Loucy (cell line): Measurements from ENCODE around the gene CNTNAP2.

Experiments used
- H2AFZ ChIP-seq: fragments of 200-600 bp; sonication (generic); 2 replicates; pipeline ENCODE4 v1.6.0; 2016; ENCODE audit warnings: antibody characterized with exemption, mild to moderate bottlenecking, low read length, moderate library complexity
- H3F3A ChIP-seq: fragments of 200-600 bp; 2 replicates; pipeline ENCODE4 v1.6.0; 2016; ENCODE audit warnings: antibody characterized with exemption, low read depth, mild to moderate bottlenecking
- H3K27me3 ChIP-seq: fragments of 200-600 bp; sonication (generic); 2 replicates; pipeline ENCODE4 v1.6.1; 2014; ENCODE audit warnings: low read length, mild to moderate bottlenecking; ENCODE audit not compliant: insufficient read depth, poor library complexity, severe bottlenecking
- H3K36me3 ChIP-seq: fragments of 200-600 bp; sonication (generic); 2 replicates; pipeline ENCODE4 v1.6.1; 2016; ENCODE audit warnings: low read length; ENCODE audit not compliant: insufficient read depth
- H3K4me1 ChIP-seq: fragments of 200-600 bp; sonication (generic); 2 replicates; pipeline ENCODE4 v1.5.1; 2014; ENCODE audit warnings: low read length, mild to moderate bottlenecking; ENCODE audit not compliant: insufficient read depth, poor library complexity, severe bottlenecking
- H3K4me2 ChIP-seq: fragments of 200-600 bp; sonication (generic); 2 replicates; pipeline ENCODE4 v1.6.0; 2014; ENCODE audit warnings: antibody characterized with exemption, low read length, low read depth, mild to moderate bottlenecking; ENCODE audit not compliant: poor library complexity, severe bottlenecking
- H3K4me3 ChIP-seq: fragments of 200-600 bp; sonication (generic); 2 replicates; pipeline ENCODE4 v1.5.1; 2014; ENCODE audit warnings: low read length, mild to moderate bottlenecking, mixed read lengths; ENCODE audit not compliant: poor library complexity, severe bottlenecking
- H3K79me2 ChIP-seq: fragments of 200-600 bp; sonication (generic); 2 replicates; pipeline ENCODE4 v1.6.1; 2014; ENCODE audit warnings: low read length; ENCODE audit not compliant: insufficient read depth
- H3K9ac ChIP-seq: fragments of 200-600 bp; sonication (generic); 2 replicates; pipeline ENCODE4 v1.6.0; 2014; ENCODE audit warnings: mild to moderate bottlenecking, low read depth, low read length, moderate library complexity; ENCODE audit not compliant: poor library complexity, severe bottlenecking
- H3K9me2 ChIP-seq: fragments of 200-600 bp; sonication (generic); replicated peaks from 2 replicates; pipeline ENCODE4 v1.6.1; 2016; ENCODE audit warnings: low read depth, low read length, mixed read lengths
- H3K9me3 ChIP-seq: fragments of 200-600 bp; sonication (generic); 2 replicates; pipeline ENCODE4 v1.6.1; 2014; ENCODE audit warnings: mild to moderate bottlenecking, antibody characterized with exemption, low read length, low read depth; ENCODE audit not compliant: insufficient read depth
- H4K20me1 ChIP-seq: fragments of 200-600 bp; sonication (generic); 2 replicates; pipeline ENCODE4 v1.6.0; 2014; ENCODE audit warnings: antibody characterized with exemption, low read length, mild to moderate bottlenecking; ENCODE audit not compliant: insufficient read depth, poor library complexity, severe bottlenecking
- CTCF ChIP-seq: fragments of 200-600 bp; sonication (generic); conservative IDR thresholded peaks from 2 replicates; pipeline ENCODE4 v1.5.1; 2014; ENCODE audit warnings: mild to moderate bottlenecking, antibody characterized with exemption, low read length
- EZH2phosphoT487 ChIP-seq: fragments of 200-600 bp; IDR thresholded peaks from 2 replicates; pipeline ENCODE4 v1.6.1; 2018; ENCODE audit warnings: antibody characterized with exemption, mild to moderate bottlenecking, moderate library complexity, borderline replicate concordance

Gene CNTNAP2

GRCh38 chr7:148129023-148129422 lies 2012.4 kb downstream of the CNTNAP2 start:
- Histone ChIP-seq H4K20me1 (no peaks in the 10 kb centered on the region), H3K79me2 (no peaks in the 10 kb centered on the region)
- TF ChIP-seq CTCF (no peak), EZH2phosphoT487 (no peak)

GRCh38 chr7:148135116-148135515 lies 2018.5 kb downstream of the CNTNAP2 start:
- H4K20me1 ChIP-seq: no peaks in the 10 kb centered on the region
- H3K9me3 ChIP-seq: peaks cover 4% of the 10 kb centered on the region; the same call in 1 of the 2 replicates
- H3K9ac ChIP-seq: no peak overlapping the region
- no peak for TF ChIP-seq CTCF
- TF ChIP-seq EZH2phosphoT487: no peak
- H2AFZ ChIP-seq: no peak overlapping the region
- no peaks in the 10 kb centered on the region for H3K4me1 ChIP-seq
- H3K27me3 ChIP-seq: no peaks in the 10 kb centered on the region
- H3F3A ChIP-seq: no peaks in the 10 kb centered on the region
- no peaks in the 10 kb centered on the region for H3K36me3 ChIP-seq
- no peak overlapping the region for H3K4me2 ChIP-seq
- H3K9me2 ChIP-seq: no peaks in the 10 kb centered on the region
- no peaks in the 10 kb centered on the region for H3K79me2 ChIP-seq
- no peak overlapping the region for H3K4me3 ChIP-seq

More at GRCh38 chr7:148129023-148129422, 2012.4 kb downstream of the CNTNAP2 start:
- H3K9ac ChIP-seq: no peak overlapping the region
- H2AFZ ChIP-seq: no peak overlapping the region
- H3K4me1 ChIP-seq: no peaks in the 10 kb centered on the region
- H3K9me2 ChIP-seq: no peaks in the 10 kb centered on the region
- H3K27me3 ChIP-seq: no peaks in the 10 kb centered on the region
- no peaks in the 10 kb centered on the region; the same call in 1 of the 2 replicates for H3K9me3 ChIP-seq
- H3K4me2 ChIP-seq: no peak overlapping the region
- H3F3A ChIP-seq: no peaks in the 10 kb centered on the region
- H3K4me3 ChIP-seq: no peak overlapping the region
- H3K36me3 ChIP-seq: no peaks in the 10 kb centered on the region

- TF ChIP-seq CTCF (no peak), EZH2phosphoT487 (no peak)
- Histone ChIP-seq H3K9me3 (peaks cover 4% of the 10 kb centered on the region; the same call in 1 of the 2 replicates), H3K4me3 (no peak overlapping the region), H3K79me2 (no peaks in the 10 kb centered on the region), H2AFZ (no peak overlapping the region), H3K4me1 (no peaks in the 10 kb centered on the region), H3K4me2 (no peak overlapping the region), H4K20me1 (no peaks in the 10 kb centered on the region), H3K36me3 (no peaks in the 10 kb centered on the region), H3K27me3 (no peaks in the 10 kb centered on the region), H3K9ac (no peak overlapping the region), H3K9me2 (no peaks in the 10 kb centered on the region), H3F3A (no peaks in the 10 kb centered on the region)
Measured at GRCh38 chr7:148135997-148136396, 2019.4 kb downstream of the CNTNAP2 start.
